H1 (cell line): ENCODE data around the gene ING5.

Source experiments
- CREB1 ChIP-seq: IDR thresholded peaks from 2 replicates; pipeline ENCODE4 v1.6.1; 2012; ENCODE audit warnings: inconsistent platforms
- EP300 ChIP-seq, 2 experiments: IDR thresholded peaks; 1 replicate in 1 of 2; 2 replicates in 1 of 2; pipeline ENCODE4 v1.6.1; 2011 to 2012; ENCODE audit warnings: low read depth in 2 of 2, low read length in 2 of 2, mild to moderate bottlenecking in 2 of 2, borderline replicate concordance in 1 of 2, inconsistent platforms in 1 of 2, moderate library complexity in 1 of 2
- HDAC2 ChIP-seq, 2 experiments: fragments of 300-600 bp in 1 of 2; sonication (generic) in 1 of 2; IDR thresholded peaks; 2 replicates each; pipeline ENCODE4 v1.6.1; 2011 to 2012; ENCODE audit warnings: low read depth in 2 of 2, low read length in 2 of 2, mild to moderate bottlenecking in 2 of 2, moderate library complexity in 2 of 2, borderline replicate concordance in 1 of 2, inconsistent platforms in 1 of 2
- POLR2A ChIP-seq, 2 experiments: IDR thresholded peaks; 1 replicate in 1 of 2; 2 replicates in 1 of 2; pipeline ENCODE4 v1.6.1; 2011; ENCODE audit warnings: low read depth in 2 of 2, low read length in 2 of 2, mild to moderate bottlenecking in 2 of 2; ENCODE audit errors: control extremely low read depth in 1 of 2
- TF ChIP-seq, protein P1 (sequence below), 3 experiments: IDR thresholded peaks; 1 replicate in 2 of 3; 2 replicates in 1 of 3; pipeline versions ENCODE4 v1.5.1 to v1.6.1; 2011; ENCODE audit warnings: low read length in 3 of 3, mild to moderate bottlenecking in 3 of 3, inconsistent platforms in 2 of 3, low read depth in 1 of 3, moderate library complexity in 1 of 3; ENCODE audit not compliant: insufficient read depth in 1 of 3; ENCODE audit errors: control extremely low read depth in 1 of 3

DNA sequence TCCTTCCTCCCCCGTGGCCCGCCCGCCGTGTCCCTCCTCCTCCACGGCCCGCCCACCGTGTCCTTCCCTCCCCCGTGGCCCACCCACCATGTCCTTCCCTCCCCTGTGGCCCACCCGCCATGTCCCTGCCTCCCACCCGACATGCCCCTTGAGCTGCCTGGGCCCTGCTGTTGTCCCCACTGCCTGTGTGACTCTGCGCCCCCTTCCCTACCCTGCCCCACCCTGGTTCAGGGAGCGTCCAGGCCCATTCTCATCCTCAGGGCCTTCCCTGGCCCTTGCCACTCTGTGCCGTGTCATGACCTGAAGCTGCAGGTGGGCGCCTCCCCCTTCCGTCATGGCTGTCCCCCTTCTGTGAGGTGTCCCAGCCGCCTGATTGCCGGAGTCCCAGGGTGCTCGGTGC, 53.3 kb downstream of the ING5 start:
- TF ChIP-seq HDAC2 (IDR thresholded peaks at IDR 0.05; ENCODE audit: borderline replicate concordance in 1 of 2, low read depth in 2 of 2, low read length in 2 of 2) (no peak), CREB1 (no peak), EP300 (IDR thresholded peaks at IDR 0.05; ENCODE audit: borderline replicate concordance in 1 of 2, low read depth in 2 of 2, low read length in 2 of 2) (no peak), POLR2A (IDR thresholded peaks at IDR 0.05; ENCODE audit: control extremely low read depth in 1 of 2, low read depth in 2 of 2, low read length in 2 of 2) (no peak)
- TF ChIP-seq, protein P1, sequence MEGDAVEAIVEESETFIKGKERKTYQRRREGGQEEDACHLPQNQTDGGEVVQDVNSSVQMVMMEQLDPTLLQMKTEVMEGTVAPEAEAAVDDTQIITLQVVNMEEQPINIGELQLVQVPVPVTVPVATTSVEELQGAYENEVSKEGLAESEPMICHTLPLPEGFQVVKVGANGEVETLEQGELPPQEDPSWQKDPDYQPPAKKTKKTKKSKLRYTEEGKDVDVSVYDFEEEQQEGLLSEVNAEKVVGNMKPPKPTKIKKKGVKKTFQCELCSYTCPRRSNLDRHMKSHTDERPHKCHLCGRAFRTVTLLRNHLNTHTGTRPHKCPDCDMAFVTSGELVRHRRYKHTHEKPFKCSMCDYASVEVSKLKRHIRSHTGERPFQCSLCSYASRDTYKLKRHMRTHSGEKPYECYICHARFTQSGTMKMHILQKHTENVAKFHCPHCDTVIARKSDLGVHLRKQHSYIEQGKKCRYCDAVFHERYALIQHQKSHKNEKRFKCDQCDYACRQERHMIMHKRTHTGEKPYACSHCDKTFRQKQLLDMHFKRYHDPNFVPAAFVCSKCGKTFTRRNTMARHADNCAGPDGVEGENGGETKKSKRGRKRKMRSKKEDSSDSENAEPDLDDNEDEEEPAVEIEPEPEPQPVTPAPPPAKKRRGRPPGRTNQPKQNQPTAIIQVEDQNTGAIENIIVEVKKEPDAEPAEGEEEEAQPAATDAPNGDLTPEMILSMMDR (IDR thresholded peaks at IDR 0.05; ENCODE audit: control extremely low read depth in 1 of 3, insufficient read depth in 1 of 3, low read depth in 1 of 3, low read length in 3 of 3) = no peak
